Liver (tissue), 9 donors: ENCODE measurements around the gene PAFAH1B2. TPM values are rescaled to one million over a fixed set of nuclear protein-coding genes. Genes with fewer than 3 reads are reported as not detected.

Experiments
- DNase-seq: peaks from one replicate; pipeline ENCODE4 v3.0.0-alpha.2; 2017; ENCODE audit warnings: low spot score
- H3K27ac ChIP-seq, 2 donors: one replicate each; pipeline ENCODE4 v1.7.0; 2013; ENCODE audit warnings: inconsistent platforms in 2 of 2, low read length in 2 of 2, control low read depth in 1 of 2, low read depth in 1 of 2, mild to moderate bottlenecking in 1 of 2
- H3K27me3 ChIP-seq, 4 donors: one replicate each; pipeline versions ENCODE4 v1.6.1 to v1.7.0; 2013; ENCODE audit warnings: low read length in 3 of 4, inconsistent platforms in 1 of 4, mild to moderate bottlenecking in 1 of 4, moderate library complexity in 1 of 4; ENCODE audit not compliant: control insufficient read depth in 4 of 4, insufficient read depth in 4 of 4
- H3K36me3 ChIP-seq, 4 donors: one replicate each; pipeline versions ENCODE4 v1.6.1 to v1.7.0; 2013; ENCODE audit warnings: low read length in 3 of 4, mild to moderate bottlenecking in 3 of 4, low read depth in 1 of 4, moderate library complexity in 1 of 4; ENCODE audit not compliant: control insufficient read depth in 4 of 4, insufficient read depth in 3 of 4
- H3K4me1 ChIP-seq, 4 donors: one replicate each; pipeline versions ENCODE4 v1.6.1 to v1.7.0; 2013; ENCODE audit warnings: low read length in 3 of 4, mild to moderate bottlenecking in 3 of 4, moderate library complexity in 1 of 4; ENCODE audit not compliant: control insufficient read depth in 4 of 4, insufficient read depth in 4 of 4
- H3K4me3 ChIP-seq, 3 donors: one replicate each; pipeline versions ENCODE4 v1.6.1 to v1.7.0; 2013; ENCODE audit warnings: low read length in 3 of 3, control low read depth in 1 of 3, low read depth in 1 of 3, mild to moderate bottlenecking in 1 of 3
- H3K9ac ChIP-seq, 2 donors: one replicate each; pipeline ENCODE4 v1.7.0; 2013; ENCODE audit warnings: low read length in 2 of 2, mild to moderate bottlenecking in 2 of 2, moderate library complexity in 2 of 2, control low read depth in 1 of 2, low read depth in 1 of 2
- H3K9me3 ChIP-seq, 4 donors: one replicate each; pipeline versions ENCODE4 v1.6.1 to v1.7.0; 2013; ENCODE audit warnings: low read length in 3 of 4; ENCODE audit not compliant: control insufficient read depth in 4 of 4
- EGR1 ChIP-seq, 2 donors: IDR thresholded peaks; 2 replicates each; pipeline ENCODE4 v1.6.1; 2016 to 2018; ENCODE audit warnings: antibody characterized with exemption in 2 of 2, low read depth in 2 of 2
- FOXA1 ChIP-seq: IDR thresholded peaks from 2 replicates; pipeline ENCODE4 v1.6.1; 2016; ENCODE audit warnings: antibody characterized with exemption
- FOXA2 ChIP-seq: IDR thresholded peaks from 2 replicates; pipeline ENCODE4 v1.6.1; 2016; ENCODE audit warnings: antibody characterized with exemption
- GABPA ChIP-seq, 2 donors: IDR thresholded peaks in 1 of 2; conservative IDR thresholded peaks in 1 of 2; 2 replicates each; pipeline ENCODE4 v1.6.1; 2016; ENCODE audit warnings: antibody characterized with exemption in 2 of 2, mild to moderate bottlenecking in 1 of 2, moderate library complexity in 1 of 2
- HNF4A ChIP-seq, 2 donors: conservative IDR thresholded peaks; 2 replicates each; pipeline ENCODE4 v1.6.1; 2016; ENCODE audit warnings: antibody characterized with exemption in 2 of 2, mild to moderate bottlenecking in 2 of 2
- HNF4G ChIP-seq: IDR thresholded peaks from 2 replicates; pipeline ENCODE4 v1.6.1; 2016; ENCODE audit warnings: antibody characterized with exemption
- JUND ChIP-seq, 2 donors: IDR thresholded peaks; 2 replicates each; pipeline ENCODE4 v1.6.1; 2016; ENCODE audit warnings: antibody characterized with exemption in 2 of 2
- NR2F2 ChIP-seq: IDR thresholded peaks from 2 replicates; pipeline ENCODE4 v1.6.1; 2016; ENCODE audit warnings: antibody characterized with exemption
- RAD21 ChIP-seq, 2 donors: IDR thresholded peaks; 2 replicates each; pipeline ENCODE4 v1.6.1; 2016; ENCODE audit warnings: antibody characterized with exemption in 2 of 2, mild to moderate bottlenecking in 2 of 2
- RXRA ChIP-seq, 2 donors: IDR thresholded peaks; 2 replicates each; pipeline ENCODE4 v1.6.1; 2017 to 2018; ENCODE audit warnings: antibody characterized with exemption in 2 of 2, mild to moderate bottlenecking in 1 of 2
- SP1 ChIP-seq: IDR thresholded peaks from 2 replicates; pipeline ENCODE4 v1.6.1; 2018; ENCODE audit warnings: antibody characterized with exemption, mild to moderate bottlenecking
- TAF1 ChIP-seq: conservative IDR thresholded peaks from 2 replicates; pipeline ENCODE4 v1.6.1; 2016; ENCODE audit warnings: antibody characterized with exemption, mild to moderate bottlenecking
- WGBS: extraction: QIAGEN DNeasy Blood & Tissue Kit; methylation state at CpG from one replicate; pipeline ENCODE4 v1.1.7; 2013; 5-methylcytosine and 5-hydroxymethylcytosine counted together
- polyA plus RNA-seq, 2 donors: library from polyadenylated mRNA; stranded (reverse) in 1 of 2; unstranded in 1 of 2; fragments of 200-250 nt in 1 of 2; fragments of >200 nt in 1 of 2; fragmentation: Nextera tagmentation in 1 of 2; extraction: Ambion mirVana in 1 of 2; gene quantifications; one replicate each; pipeline versions ENCODE4 v1.2.1 to v1.2.3, GENCODE V29; 2013 to 2015
- total RNA-seq, 2 donors: library from RNA; depleted of rRNA; stranded (reverse); fragments of >200 nt; gene quantifications; one replicate each; pipeline ENCODE4 v1.2.3, GENCODE V29; 2014
- TF ChIP-seq, protein P1 (sequence below): IDR thresholded peaks from 2 replicates; pipeline ENCODE4 v1.6.1; 2016; ENCODE audit warnings: antibody characterized with exemption, mild to moderate bottlenecking
- TF ChIP-seq, protein P2 (sequence below): fragments of 150-350 bp; IDR thresholded peaks from 2 replicates; pipeline ENCODE4 v1.5.1; 2017; ENCODE audit warnings: improper control_type of control experiment, low read depth, low read length; ENCODE audit not compliant: missing input control
- TF ChIP-seq, protein P3 (sequence below): IDR thresholded peaks from 2 replicates; pipeline ENCODE4 v1.6.1; 2016; ENCODE audit warnings: antibody characterized with exemption
- TF ChIP-seq, protein P4 (sequence below): IDR thresholded peaks from 2 replicates; pipeline ENCODE4 v1.6.1; 2016; ENCODE audit warnings: antibody characterized with exemption
- donor health status: healthy.
- donor health status: healthy.
- donor health status: healthy.
- donor health status: healthy.
- donor health status: healthy.

PAFAH1B2 gene
- total and polyA plus RNA-seq, 4 donors, result 12.7 to 39.8 (median 24.9) TPM

DNA sequence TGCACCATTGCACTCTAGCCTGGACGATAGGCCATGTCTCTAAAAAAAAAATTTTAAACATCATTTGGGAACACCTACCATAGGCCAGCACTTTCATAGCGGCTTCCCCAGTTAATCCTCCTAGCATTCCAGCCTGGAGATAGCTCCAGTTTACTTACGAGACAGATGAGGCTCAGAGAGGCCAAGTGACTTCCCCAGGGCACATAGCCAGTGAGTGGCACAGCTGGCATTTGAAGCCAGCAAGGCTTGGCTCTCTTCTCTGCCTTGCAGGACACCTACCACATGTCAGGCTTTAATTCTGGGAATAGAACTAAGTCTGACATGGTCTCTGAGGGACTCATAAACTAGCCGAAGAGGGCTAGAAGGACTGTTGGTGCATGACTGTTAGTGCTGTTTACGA lies 50.2 kb downstream of the PAFAH1B2 start:
- Histone ChIP-seq H3K27ac (no peak overlapping the region), H3K9ac (no peak overlapping the region), H3K4me1 (no peaks in the 10 kb centered on the region), H3K4me3 (no peak overlapping the region), H3K27me3 (no peaks in the 10 kb centered on the region), H3K36me3 (peaks cover 9 to 50% (median 19%) of the 10 kb centered on the region in 4 donors), H3K9me3 (no peaks in the 10 kb centered on the region)
- TF ChIP-seq JUND (IDR thresholded peaks at IDR 0.05) (no peak), SP1 (no peak), RXRA (IDR thresholded peaks at IDR 0.05) (no peak), RAD21 (IDR thresholded peaks at IDR 0.05) (no peak), FOXA2 (no peak), FOXA1 (no peak), HNF4G (no peak), TAF1 (no peak), EGR1 (IDR thresholded peaks at IDR 0.05; ENCODE audit: low read depth in 2 of 2) (no peak), NR2F2 (no peak), GABPA (IDR thresholded peaks at IDR 0.05 in 1 of 2, conservative IDR thresholded peaks at IDR 0.05 in 1 of 2) (no peak)
- TF ChIP-seq, protein P1, sequence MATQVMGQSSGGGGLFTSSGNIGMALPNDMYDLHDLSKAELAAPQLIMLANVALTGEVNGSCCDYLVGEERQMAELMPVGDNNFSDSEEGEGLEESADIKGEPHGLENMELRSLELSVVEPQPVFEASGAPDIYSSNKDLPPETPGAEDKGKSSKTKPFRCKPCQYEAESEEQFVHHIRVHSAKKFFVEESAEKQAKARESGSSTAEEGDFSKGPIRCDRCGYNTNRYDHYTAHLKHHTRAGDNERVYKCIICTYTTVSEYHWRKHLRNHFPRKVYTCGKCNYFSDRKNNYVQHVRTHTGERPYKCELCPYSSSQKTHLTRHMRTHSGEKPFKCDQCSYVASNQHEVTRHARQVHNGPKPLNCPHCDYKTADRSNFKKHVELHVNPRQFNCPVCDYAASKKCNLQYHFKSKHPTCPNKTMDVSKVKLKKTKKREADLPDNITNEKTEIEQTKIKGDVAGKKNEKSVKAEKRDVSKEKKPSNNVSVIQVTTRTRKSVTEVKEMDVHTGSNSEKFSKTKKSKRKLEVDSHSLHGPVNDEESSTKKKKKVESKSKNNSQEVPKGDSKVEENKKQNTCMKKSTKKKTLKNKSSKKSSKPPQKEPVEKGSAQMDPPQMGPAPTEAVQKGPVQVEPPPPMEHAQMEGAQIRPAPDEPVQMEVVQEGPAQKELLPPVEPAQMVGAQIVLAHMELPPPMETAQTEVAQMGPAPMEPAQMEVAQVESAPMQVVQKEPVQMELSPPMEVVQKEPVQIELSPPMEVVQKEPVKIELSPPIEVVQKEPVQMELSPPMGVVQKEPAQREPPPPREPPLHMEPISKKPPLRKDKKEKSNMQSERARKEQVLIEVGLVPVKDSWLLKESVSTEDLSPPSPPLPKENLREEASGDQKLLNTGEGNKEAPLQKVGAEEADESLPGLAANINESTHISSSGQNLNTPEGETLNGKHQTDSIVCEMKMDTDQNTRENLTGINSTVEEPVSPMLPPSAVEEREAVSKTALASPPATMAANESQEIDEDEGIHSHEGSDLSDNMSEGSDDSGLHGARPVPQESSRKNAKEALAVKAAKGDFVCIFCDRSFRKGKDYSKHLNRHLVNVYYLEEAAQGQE, result no peak
- TF ChIP-seq, protein P2, sequence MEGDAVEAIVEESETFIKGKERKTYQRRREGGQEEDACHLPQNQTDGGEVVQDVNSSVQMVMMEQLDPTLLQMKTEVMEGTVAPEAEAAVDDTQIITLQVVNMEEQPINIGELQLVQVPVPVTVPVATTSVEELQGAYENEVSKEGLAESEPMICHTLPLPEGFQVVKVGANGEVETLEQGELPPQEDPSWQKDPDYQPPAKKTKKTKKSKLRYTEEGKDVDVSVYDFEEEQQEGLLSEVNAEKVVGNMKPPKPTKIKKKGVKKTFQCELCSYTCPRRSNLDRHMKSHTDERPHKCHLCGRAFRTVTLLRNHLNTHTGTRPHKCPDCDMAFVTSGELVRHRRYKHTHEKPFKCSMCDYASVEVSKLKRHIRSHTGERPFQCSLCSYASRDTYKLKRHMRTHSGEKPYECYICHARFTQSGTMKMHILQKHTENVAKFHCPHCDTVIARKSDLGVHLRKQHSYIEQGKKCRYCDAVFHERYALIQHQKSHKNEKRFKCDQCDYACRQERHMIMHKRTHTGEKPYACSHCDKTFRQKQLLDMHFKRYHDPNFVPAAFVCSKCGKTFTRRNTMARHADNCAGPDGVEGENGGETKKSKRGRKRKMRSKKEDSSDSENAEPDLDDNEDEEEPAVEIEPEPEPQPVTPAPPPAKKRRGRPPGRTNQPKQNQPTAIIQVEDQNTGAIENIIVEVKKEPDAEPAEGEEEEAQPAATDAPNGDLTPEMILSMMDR, result no peak
- TF ChIP-seq, protein P3, sequence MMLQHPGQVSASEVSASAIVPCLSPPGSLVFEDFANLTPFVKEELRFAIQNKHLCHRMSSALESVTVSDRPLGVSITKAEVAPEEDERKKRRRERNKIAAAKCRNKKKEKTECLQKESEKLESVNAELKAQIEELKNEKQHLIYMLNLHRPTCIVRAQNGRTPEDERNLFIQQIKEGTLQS, result no peak
- no peak for DNase-seq
- WGBS, result 87% methylated on average over 5 of the region's 5 CpGs

DNA sequence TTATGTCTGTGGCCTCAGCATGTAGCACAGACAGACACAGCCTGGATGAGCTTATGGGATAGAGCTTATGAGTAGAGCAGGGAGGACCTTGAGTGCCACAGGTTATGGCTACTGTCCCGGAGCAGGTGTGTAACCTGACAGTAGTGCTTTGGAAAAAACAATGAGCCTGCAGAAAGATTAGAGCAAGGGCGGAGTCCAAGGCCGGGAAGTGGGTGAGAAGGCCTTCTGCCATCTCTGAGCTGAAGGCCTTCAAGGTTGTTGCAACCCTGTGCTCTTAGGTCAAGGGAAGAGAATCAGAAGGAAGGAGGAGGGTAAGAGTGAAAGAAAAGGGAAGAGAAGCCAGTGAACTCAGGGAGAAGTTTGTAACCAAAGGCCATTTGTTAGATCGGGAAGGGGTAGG lies 51.2 kb downstream of the PAFAH1B2 start:
- Histone ChIP-seq H3K36me3 (peaks cover 6 to 40% (median 16%) of the 10 kb centered on the region in 4 donors), H3K27ac (no peak overlapping the region), H3K4me1 (no peaks in the 10 kb centered on the region), H3K9me3 (no peaks in the 10 kb centered on the region), H3K27me3 (no peaks in the 10 kb centered on the region), H3K9ac (no peak overlapping the region), H3K4me3 (no peak overlapping the region)
- no peak for DNase-seq
- TF ChIP-seq HNF4G (no peak), NR2F2 (no peak), HNF4A (conservative IDR thresholded peaks at IDR 0.05) (no peak), EGR1 (IDR thresholded peaks at IDR 0.05; ENCODE audit: low read depth in 2 of 2) (no peak), SP1 (no peak), FOXA2 (no peak)
- TF ChIP-seq, protein P4, sequence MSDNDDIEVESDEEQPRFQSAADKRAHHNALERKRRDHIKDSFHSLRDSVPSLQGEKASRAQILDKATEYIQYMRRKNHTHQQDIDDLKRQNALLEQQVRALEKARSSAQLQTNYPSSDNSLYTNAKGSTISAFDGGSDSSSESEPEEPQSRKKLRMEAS, result no peak
- TF ChIP-seq, protein P3, result no peak
- 88% methylated on average over 4 of the region's 4 CpGs for WGBS
